RCC 7860 (cell line): ENCODE results near the gene ZMAT1.
A peak's percentile ranks its signal among the peaks of the same experiment; 100 is the strongest.
"Not testable (repeated sequence)": the region's sequence is repeated elsewhere in the genome, so short reads cannot be mapped to it uniquely, and the experiment has no call there.

Source experiments
- DNase-seq: peaks from one replicate; pipeline ENCODE4 v3.0.0-alpha.2; 2015; ENCODE audit warnings: low spot score
- FAIRE-seq: peaks from 2 replicates; lab custom pipeline; 2012; peaks lifted over from hg19 to GRCh38; lab: Jason Lieb, UNC

The ZMAT1 gene

DNA sequence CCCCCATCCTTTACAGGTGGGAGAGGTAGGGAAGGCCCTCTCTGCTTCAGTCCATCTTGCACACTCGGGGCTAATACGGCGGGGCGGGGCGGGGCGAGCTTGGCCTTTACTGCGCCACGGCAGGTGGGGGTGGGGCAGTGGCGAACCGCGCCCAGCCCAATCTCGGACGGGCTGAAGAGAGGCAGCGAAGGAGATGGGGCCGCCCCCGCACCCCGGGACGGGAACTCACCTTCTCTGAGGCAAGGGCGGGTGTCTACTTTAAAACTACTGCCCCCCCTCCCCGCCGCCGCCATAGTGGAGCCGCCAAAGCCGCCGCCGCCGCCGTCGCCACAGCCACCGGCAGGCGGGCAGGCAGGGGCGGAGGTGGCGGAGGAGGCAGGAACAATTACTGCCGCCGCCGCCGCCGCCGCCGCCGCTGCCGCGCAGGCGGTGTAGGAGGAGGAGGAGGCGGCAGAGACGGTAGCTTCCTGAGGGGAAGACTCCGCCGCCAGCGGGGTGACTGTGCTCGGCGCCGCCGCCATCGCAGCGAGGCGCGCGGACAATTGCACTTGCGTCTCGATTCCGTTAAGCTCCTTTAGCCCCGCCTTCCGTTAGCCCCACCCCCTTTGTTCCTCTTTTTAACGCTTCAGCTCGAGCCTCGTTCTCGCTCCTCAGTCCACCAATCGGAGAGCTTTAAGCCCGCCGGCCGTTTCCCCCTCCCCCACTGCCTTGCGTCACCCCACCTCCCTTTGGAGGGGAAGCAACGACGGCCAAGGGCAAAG is at the start of gene ZMAT1:
TSS of gene ZMAT1 (minus strand) at position 540 of the 761 bp plus-strand sequence. CDS start at position 521, 19 bp downstream.
- DNase-seq (peak; percentile 43), FAIRE-seq (no peak)

DNA sequence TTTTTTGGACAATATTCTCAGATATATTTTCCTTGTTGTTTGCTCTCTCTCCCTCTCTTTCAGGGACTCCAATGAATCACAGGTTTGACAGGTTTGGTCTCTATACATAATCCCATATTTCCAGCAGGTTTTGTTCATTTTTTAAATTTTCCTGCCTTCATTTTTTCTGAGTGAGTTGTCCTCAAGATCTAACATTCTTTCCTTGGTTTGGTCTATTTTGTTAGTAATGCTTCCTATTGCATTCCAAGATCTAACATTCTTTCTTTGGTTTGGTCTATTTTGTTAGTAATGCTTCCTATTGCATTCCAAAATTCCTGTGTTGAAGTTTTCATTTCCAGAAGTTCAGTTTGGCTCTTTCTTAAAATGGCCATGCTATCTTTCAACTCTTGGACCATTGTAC is 45.3 kb upstream of the ZMAT1 start:
- FAIRE-seq, result no peak
- no peak for DNase-seq

DNA sequence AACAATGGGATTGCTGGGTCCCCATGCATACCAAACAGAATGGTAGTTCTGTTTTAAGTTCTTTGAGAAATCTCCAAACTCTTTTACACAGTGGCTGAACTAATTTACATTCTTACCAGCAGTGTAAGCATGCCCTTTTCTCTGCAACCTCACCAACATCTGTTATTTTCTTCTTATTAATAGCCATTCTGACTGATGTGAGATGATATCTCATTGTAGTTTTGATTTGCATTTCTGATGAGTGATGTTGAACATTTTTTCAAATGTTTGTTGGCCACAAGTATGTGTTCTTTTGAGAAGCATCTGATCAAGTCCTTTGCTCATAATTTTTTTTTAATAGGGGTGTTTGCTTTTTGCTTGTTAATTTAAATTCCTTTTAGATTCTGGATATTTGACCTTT is 41.2 kb upstream of the ZMAT1 start:
- FAIRE-seq, result no peak
- no peak for DNase-seq

DNA sequence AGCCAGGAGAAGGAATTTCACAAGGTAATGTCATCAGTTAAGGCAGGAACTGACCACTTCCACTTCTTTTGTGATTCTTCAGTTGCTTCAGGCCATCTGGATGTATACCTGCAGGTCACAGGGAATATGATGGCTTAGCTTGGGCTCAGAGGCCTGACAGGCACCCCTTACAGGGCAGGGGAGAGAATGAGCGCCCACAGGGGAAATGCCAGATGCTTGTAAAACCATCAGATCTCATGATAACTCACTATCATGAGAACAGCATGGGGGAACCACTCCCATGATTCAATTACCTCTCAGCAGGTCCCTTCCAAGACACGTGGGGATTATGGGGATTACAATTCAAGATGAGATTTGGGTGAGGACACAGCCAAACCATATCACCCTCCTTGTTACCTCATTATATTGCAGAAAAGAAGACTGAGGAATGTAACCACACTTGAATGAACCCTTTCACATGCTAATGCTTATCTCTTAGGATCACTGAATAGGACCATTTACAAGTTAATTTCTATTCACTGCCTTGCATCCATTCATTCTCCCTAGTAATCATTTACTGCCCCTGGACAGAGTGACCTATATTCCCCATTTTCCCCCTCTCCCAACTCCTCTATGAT is 33.2 kb upstream of the ZMAT1 start:
- not testable (repeated sequence) for FAIRE-seq, DNase-seq

DNA sequence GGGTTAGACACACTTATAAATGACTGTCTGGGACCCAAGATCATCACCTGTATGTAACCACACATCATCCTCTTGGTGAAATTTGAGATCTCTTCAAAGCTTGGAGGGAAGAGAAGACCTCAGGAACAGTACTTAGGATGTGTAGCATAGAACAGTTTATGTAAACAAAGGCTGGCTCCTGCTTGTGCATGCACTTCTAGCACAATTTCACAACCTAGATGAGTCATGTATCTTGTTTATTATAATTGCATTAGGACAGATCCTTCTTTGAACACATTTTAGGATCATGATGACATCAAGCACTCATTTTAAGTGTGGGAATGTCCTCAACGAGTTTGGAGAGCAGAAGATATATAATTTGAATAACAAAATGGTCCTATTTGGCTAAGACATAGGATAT is 26.3 kb upstream of the ZMAT1 start:
- DNase-seq (no peak), FAIRE-seq (no peak)

DNA sequence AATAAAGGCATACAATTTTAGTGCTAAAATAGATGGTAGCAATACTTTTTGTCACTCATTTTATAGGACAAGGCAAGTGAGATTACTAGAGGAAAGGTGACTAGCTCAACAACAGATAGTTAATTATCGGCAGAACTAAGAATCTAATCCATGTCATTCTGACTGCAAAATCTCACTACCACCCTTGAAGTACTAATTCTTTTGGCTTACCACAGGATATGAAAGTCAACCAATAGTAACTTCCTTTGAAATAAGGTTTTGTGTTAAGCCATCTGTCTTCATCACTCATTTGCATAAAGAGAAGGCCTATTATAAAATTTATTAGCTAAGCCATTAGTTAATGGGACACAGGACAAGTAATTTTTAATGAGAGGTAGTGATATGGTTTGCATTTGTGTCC is 25.3 kb upstream of the ZMAT1 start:
- no peak for DNase-seq
- FAIRE-seq, result no peak

DNA sequence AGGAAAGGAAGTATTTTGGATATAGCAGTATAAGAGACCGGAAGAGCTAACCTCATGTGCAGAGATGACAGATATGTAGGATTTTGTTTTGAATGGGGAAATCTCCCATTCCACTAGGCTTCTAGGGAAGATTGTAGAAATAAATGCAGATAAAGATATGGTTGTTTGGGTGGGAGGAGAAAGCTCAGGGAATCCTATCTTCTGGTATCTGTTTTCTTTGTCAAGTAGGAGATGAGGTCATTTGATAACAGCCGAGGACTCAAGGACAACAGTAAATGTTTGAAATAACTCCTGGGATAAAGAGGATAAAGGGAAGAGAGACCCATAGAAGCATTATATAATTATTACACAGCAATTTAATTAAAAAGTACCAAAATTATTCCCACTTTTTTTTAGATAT is 24.7 kb upstream of the ZMAT1 start:
- no peak for FAIRE-seq
- no peak for DNase-seq

DNA sequence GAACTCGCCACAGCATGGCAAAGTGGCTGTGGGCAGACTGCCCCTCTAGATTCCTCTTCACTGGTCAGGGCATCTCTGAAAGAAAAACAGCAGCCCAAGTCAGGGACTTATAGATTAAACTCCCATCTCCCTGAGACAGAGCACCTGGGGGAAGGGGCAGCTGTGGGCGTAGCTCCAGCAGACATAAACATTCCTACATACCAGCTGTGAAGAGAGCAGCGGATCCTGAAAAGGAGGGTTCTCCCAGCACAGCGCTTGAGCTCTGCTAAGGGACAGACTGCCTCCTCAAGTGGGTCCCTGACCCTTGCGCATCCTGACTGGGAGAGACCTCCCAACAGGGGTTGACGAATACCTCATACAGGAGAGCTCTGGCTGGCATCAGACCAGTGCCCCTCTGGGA is 18.8 kb upstream of the ZMAT1 start:
- DNase-seq, result no peak
- no peak for FAIRE-seq

DNA sequence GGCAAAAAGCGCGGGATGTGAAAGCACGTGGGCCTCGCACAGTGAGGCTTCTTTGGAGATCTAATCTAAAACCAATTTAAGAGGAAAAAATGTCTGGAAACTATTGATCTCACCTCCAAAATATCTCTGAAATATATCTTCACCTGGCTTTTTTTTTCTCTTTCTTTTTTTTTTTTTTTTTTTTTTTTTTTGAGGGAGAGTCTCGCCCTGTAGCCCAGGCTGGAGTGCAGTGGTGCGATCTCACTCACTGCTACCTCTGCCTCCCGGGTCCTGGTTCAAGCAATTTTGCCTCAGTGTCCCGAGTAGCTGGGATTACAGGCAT is 383 bp upstream of the ZMAT1 start:
- FAIRE-seq, result no peak
- DNase-seq, result no peak

DNA sequence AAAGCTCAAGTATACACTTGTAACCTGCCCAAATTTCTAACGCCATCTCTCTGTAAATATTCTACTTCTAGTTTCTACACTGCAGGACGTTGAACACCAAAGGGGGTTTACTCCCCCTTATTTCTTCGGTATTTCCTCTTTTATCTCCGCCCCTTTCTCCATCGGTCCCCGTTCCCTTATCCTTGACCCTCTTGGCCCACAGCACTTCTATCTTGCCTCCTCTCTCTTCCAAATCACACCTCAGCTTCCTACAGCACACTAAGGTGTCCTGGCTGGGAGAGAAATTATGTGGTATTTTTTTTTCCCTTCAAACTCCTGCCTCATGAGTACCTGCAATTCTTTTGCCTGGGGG is 715 bp downstream of the ZMAT1 start:
- no peak for DNase-seq
- no peak for FAIRE-seq

DNA sequence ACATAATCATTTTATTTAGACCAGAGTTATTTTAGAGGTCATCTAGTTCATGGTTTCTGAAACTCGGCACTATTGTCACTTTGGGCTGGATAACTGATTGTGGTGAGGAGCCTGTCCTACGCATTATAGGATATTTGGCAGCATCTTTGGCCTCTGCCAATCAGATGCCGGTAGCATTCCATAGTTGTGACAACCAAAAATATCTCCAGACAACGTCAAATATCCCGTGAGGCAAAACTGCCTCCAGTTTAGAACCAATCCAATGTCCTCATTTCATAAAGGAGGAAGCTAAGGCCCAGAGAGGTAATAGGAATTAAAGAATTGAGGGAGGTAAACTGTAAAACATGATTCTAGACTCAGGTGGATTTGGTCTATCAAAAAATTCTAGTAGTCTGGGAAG is 6.1 kb downstream of the ZMAT1 start:
- no peak for DNase-seq
- no peak for FAIRE-seq

DNA sequence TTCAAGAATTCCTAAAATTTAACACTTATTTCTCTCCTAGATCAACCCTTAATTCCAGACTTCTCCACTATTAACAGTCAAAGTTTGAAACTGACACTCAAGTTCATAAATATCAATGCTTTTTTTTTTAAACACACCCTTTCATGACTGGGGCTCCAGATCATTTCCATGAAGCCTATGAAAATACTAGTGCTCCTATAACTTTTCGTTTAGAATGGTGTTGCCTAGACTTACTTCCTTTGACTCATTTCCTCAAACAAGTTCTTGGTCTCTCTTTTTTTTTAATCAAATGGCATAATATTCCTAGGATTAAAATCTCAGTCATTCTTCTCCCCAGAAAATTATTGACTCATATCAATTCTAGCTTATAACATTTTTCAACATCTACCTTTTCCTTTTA is 13.1 kb downstream of the ZMAT1 start:
- no peak for DNase-seq
- no peak for FAIRE-seq

DNA sequence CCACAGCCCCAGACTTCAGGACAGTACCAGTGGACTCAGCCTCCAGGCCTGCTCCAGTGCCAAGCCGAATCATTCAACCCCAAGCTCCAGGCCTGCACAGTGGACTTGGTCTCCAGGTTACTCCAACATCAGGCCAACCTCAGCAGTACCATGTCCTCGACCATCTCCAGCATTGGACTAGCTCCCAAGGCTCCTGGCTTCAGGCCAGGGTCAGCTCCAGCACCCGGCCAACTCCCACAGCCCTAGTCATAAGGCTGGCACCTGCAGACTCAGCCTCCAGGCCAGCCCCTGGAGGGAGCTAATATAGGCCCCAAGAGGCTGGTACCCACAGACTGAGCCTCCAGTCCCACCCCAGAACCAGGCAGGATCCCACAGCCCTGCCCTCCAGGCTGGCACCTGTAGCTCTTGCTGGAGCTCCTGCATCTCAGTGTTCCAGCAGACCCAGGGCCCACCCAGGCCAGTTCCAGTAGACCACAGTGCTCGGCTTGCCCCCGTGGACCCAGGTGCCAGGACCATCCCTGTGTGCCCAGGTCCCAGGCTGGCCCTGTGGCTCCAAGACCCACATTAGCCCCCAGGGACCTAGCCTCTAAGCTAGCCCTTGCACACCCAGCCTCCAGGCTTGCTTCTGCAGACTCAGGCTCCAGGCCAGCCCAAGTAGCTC is 25.6 kb downstream of the ZMAT1 start:
- FAIRE-seq, result no peak
- no peak for DNase-seq

DNA sequence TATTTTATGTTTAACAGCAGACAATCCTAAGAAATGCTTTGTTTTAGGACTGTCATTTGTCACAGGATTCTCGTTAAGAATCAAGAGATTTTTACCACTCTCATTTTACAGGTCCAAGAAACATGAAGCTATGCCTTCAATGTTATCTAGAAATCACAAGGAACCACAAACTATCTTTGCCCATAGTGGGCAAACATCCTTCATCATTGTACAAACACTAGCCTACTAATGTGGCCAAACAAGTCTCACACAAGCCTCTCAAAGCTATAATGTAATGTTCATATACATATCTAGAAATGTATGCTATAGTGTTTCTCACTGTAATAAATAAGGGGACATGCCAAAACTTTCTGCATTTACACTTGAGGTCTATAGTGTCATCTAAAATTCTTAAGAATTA is 26.8 kb downstream of the ZMAT1 start:
- no peak for FAIRE-seq

More for the DNA sequence above, 26.8 kb downstream of the ZMAT1 start:
- DNase-seq, result no peak
